Endothelial cell of umbilical vein (primary cell): Measurements from ENCODE around the gene VIT. TPM values are rescaled to one million over a fixed set of nuclear protein-coding genes. Genes with fewer than 3 reads are reported as not detected.

Experiments used
- BruUV-seq: library from RNA; stranded (reverse); fragments of 400-500 nt; replicated peaks from 2 replicates; lab custom pipeline; 2021; lab: Mats Ljungman, UMichigan
- CTCF ChIA-PET: fragments of 300-600, 350-600 bp; sonication (Branson Sonifier 250); formaldehyde crosslinking; loops from one replicate; lab custom pipeline; 2021; ENCODE audit warnings: antibody characterized with exemption, inconsistent platforms; lab: Charles Lee
- POLR2A ChIA-PET: fragments of 300-600, 350-600 bp; sonication (Branson Sonifier 250); formaldehyde crosslinking; loops from one replicate; lab custom pipeline; 2021; ENCODE audit warnings: antibody characterized with exemption, inconsistent platforms; lab: Charles Lee
- DNase-seq: peaks from one replicate; pipeline ENCODE4 v3.0.0-alpha.2; 2011; ENCODE audit warnings: low read depth, low spot score
- FAIRE-seq: peaks from 2 replicates; lab custom pipeline; 2011; peaks lifted over from hg19 to GRCh38; lab: Jason Lieb, UNC
- H2AFZ ChIP-seq: 2 replicates; pipeline ENCODE4 v1.6.0; 2012; ENCODE audit warnings: low read depth, low read length, control low read depth, inconsistent platforms
- H3K27ac ChIP-seq: 2 replicates; pipeline ENCODE4 v1.5.1; 2011; ENCODE audit warnings: low read depth, mild to moderate bottlenecking, control low read depth, low read length, moderate library complexity; ENCODE audit not compliant: insufficient read depth
- H3K27me3 ChIP-seq, 2 experiments: 2 replicates each; pipeline versions ENCODE4 v1.6.0 to v1.6.1; 2011; ENCODE audit warnings: low read length in 2 of 2, mixed read lengths in 1 of 2; ENCODE audit not compliant: control insufficient read depth in 2 of 2, insufficient read depth in 2 of 2
- H3K36me3 ChIP-seq, 2 experiments: 2 replicates in 1 of 2; 3 replicates in 1 of 2; pipeline ENCODE4 v1.5.1; 2011; ENCODE audit warnings: low read length in 2 of 2, mild to moderate bottlenecking in 1 of 2, moderate library complexity in 1 of 2; ENCODE audit not compliant: control insufficient read depth in 2 of 2, insufficient read depth in 2 of 2; ENCODE audit errors: extremely low read depth in 1 of 2
- H3K4me1 ChIP-seq: 3 replicates; pipeline ENCODE4 v1.5.1; 2011; ENCODE audit warnings: mild to moderate bottlenecking, low read length; ENCODE audit not compliant: control insufficient read depth, insufficient read depth; ENCODE audit errors: extremely low read depth
- H3K4me2 ChIP-seq: 2 replicates; pipeline ENCODE4 v1.6.1; 2011; ENCODE audit warnings: low read length, control low read depth, mixed read lengths; ENCODE audit not compliant: insufficient read depth
- H3K4me3 ChIP-seq, 3 experiments: fragments of 200-600 bp in 1 of 3; sonication (generic), shearing (Covaris generic) in 1 of 3; replicated peaks in 1 of 3; 2 replicates each; pipeline ENCODE4 v1.5.1; 2011 to 2016; ENCODE audit warnings: control low read depth in 3 of 3, low read length in 3 of 3, mild to moderate bottlenecking in 2 of 3, inconsistent platforms in 1 of 3, low read depth in 1 of 3, moderate library complexity in 1 of 3; ENCODE audit not compliant: insufficient read depth in 1 of 3
- H3K79me2 ChIP-seq: 2 replicates; pipeline ENCODE4 v1.6.0; 2012; ENCODE audit warnings: low read length, inconsistent platforms; ENCODE audit not compliant: control insufficient read depth, insufficient read depth
- H3K9ac ChIP-seq: replicated peaks from 2 replicates; pipeline ENCODE3; 2011; ENCODE audit warnings: low read length, control low read depth; ENCODE audit not compliant: insufficient read depth; ENCODE audit errors: extremely low read depth
- H3K9me1 ChIP-seq: replicated peaks from 3 replicates; pipeline ENCODE4 v1.6.0; 2011; ENCODE audit warnings: mild to moderate bottlenecking, low read length; ENCODE audit not compliant: control insufficient read depth, insufficient read depth; ENCODE audit errors: extremely low read depth
- H3K9me3 ChIP-seq: replicated peaks from 2 replicates; pipeline ENCODE4 v1.5.1; 2012; ENCODE audit warnings: low read length, inconsistent platforms; ENCODE audit not compliant: control insufficient read depth, insufficient read depth
- H4K20me1 ChIP-seq: replicated peaks from 2 replicates; pipeline ENCODE3; 2011; ENCODE audit warnings: mild to moderate bottlenecking, low read length; ENCODE audit not compliant: control insufficient read depth, insufficient read depth; ENCODE audit errors: extremely low read depth
- EZH2 ChIP-seq: IDR thresholded peaks from 2 replicates; pipeline ENCODE4 v1.6.1; 2012; ENCODE audit warnings: borderline replicate concordance, low read depth, mild to moderate bottlenecking, moderate library complexity, low read length, inconsistent platforms; ENCODE audit not compliant: severe bottlenecking
- FOS ChIP-seq: IDR thresholded peaks from 2 replicates; pipeline ENCODE4 v1.6.1; 2011; ENCODE audit warnings: mild to moderate bottlenecking, low read length, moderate library complexity, borderline replicate concordance; ENCODE audit not compliant: insufficient read depth
- JUN ChIP-seq: IDR thresholded peaks from 2 replicates; pipeline ENCODE4 v1.6.1; 2011; ENCODE audit warnings: borderline replicate concordance, low read depth; ENCODE audit not compliant: insufficient read length, insufficient read depth
- MAX ChIP-seq: IDR thresholded peaks from 2 replicates; pipeline ENCODE4 v1.6.1; 2011; ENCODE audit not compliant: insufficient read depth, insufficient read length
- MYC ChIP-seq: IDR thresholded peaks from one replicate; pipeline ENCODE4 v1.6.1; 2011; ENCODE audit warnings: mild to moderate bottlenecking, low read depth, low read length
- POLR2A ChIP-seq: IDR thresholded peaks from 2 replicates; pipeline ENCODE4 v1.6.1; 2012; ENCODE audit warnings: low read depth, mild to moderate bottlenecking, control low read depth, low read length
- dilution Hi-C: fragments of 300-500 bp; cut with MboI; formaldehyde crosslinking; loops from one replicate; pipeline ENCODE4 v1.15.0; 2019; ENCODE audit warnings: low sequenced_read_pairs; ENCODE audit not compliant: extremely low pct_ligation_motif_present
- intact Hi-C: fragments of 100-400 bp; cut with micrococcal nuclease; formaldehyde crosslinking; loops from one replicate; pipeline ENCODE4 v1.10.0; 2022
- polyA plus RNA-seq, 4 experiments: library from polyadenylated mRNA; depleted of rRNA in 3 of 4; stranded (reverse) in 3 of 4; unstranded in 1 of 4; fragments of >200 nt; gene quantifications; 2 replicates each; pipeline versions ENCODE4 v1.2.1 to v1.2.3, GENCODE V29; 2011 to 2012; ENCODE audit warnings: missing spikeins in 1 of 4
- total RNA-seq: library from RNA; stranded (reverse); gene quantifications from 2 replicates; pipeline ENCODE4 v1.2.3, GENCODE V29; 2021
- TF ChIP-seq, protein P1 (sequence below), 2 donors: IDR thresholded peaks; 1 replicate in 1 of 2; 2 replicates in 1 of 2; pipeline ENCODE4 v1.5.1; 2011; ENCODE audit warnings: low read length in 2 of 2, mild to moderate bottlenecking in 2 of 2, moderate library complexity in 2 of 2, control low read depth in 1 of 2, inconsistent platforms in 1 of 2, low read depth in 1 of 2; ENCODE audit not compliant: insufficient read depth in 1 of 2; ENCODE audit errors: extremely low read depth in 1 of 2

VIT gene
- total and polyA plus RNA-seq, 2 donors (not counting 3 experiments of a cell fraction or from before 2014, with no cell fraction given): 0.54 to 0.88 TPM

DNA sequence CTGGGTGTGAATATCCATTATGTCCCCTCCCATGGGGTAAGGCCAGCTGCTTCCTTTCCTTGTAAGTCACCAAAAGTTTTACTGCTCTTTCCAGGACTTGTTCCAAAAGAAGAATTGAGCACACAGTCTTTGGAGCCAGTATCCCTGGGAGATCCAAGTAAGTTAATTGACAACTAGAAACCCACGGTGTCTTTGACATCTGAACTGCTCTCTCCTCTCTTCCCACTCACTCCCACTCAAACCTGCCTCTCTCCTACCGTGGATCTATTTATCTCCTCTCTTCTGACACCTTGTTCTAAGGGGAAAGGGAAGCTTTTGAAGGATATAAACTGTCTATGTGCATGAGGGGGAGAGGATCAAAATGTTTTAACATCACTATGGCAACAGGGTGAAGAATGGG is 86.7 kb downstream of the VIT start:
- Histone ChIP-seq H3K9me3 (no peaks in the 10 kb centered on the region), H3K36me3 (no peaks in the 10 kb centered on the region), H3K4me1 (no peaks in the 10 kb centered on the region), H3K4me3 (no peak overlapping the region), H3K79me2 (no peaks in the 10 kb centered on the region), H3K4me2 (no peak overlapping the region), H2AFZ (no peak overlapping the region), H4K20me1 (no peaks in the 10 kb centered on the region), H3K9me1 (no peaks in the 10 kb centered on the region), H3K27ac (no peak overlapping the region), H3K9ac (no peak overlapping the region), H3K27me3 (peaks cover 0 to 13% of the 10 kb centered on the region in 2 experiments)
- FAIRE-seq (no peak), DNase-seq (no peak)
- intact Hi-C loops (loop anchor here (5.0 to 10.0 kb wide), 2 partner anchors 218 to 811 kb away; no protein-coding TSS in a partner anchor), dilution Hi-C loops (no loop called here)
- CTCF ChIA-PET: interaction anchor here (1.3 to 3.5 kb wide), 3 partner anchors 8 to 16 kb away, joined by 4 to 49 read pairs (median 5); no protein-coding TSS in a partner anchor
- TF ChIP-seq POLR2A (no peak), EZH2 (no peak), MYC (no peak), FOS (no peak), MAX (no peak), JUN (no peak)
- TF ChIP-seq, protein P1, sequence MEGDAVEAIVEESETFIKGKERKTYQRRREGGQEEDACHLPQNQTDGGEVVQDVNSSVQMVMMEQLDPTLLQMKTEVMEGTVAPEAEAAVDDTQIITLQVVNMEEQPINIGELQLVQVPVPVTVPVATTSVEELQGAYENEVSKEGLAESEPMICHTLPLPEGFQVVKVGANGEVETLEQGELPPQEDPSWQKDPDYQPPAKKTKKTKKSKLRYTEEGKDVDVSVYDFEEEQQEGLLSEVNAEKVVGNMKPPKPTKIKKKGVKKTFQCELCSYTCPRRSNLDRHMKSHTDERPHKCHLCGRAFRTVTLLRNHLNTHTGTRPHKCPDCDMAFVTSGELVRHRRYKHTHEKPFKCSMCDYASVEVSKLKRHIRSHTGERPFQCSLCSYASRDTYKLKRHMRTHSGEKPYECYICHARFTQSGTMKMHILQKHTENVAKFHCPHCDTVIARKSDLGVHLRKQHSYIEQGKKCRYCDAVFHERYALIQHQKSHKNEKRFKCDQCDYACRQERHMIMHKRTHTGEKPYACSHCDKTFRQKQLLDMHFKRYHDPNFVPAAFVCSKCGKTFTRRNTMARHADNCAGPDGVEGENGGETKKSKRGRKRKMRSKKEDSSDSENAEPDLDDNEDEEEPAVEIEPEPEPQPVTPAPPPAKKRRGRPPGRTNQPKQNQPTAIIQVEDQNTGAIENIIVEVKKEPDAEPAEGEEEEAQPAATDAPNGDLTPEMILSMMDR (IDR thresholded peaks at IDR 0.05; ENCODE audit: extremely low read depth in 1 of 2, insufficient read depth in 1 of 2, low read depth in 1 of 2, low read length in 2 of 2): no peak
- POLR2A ChIA-PET: no interaction called here
- BruUV-seq: no TSS peak
